Measurements from ENCODE around the gene RAC3.

GRCh38 chr17:81998691-81999438, 32.6 kb upstream of the RAC3 start:
- TF ChIP-seq POLR2AphosphoS5 (IDR thresholded peaks at IDR 0.05) (no peak), CTCF (IDR thresholded peaks at IDR 0.05) (no peak), EP300 (IDR thresholded peaks at IDR 0.05) (no peak)

Data from gastroesophageal sphincter (tissue), 3 donors.